Measurements from ENCODE around the gene OR6K6.
A peak's percentile ranks its signal among the peaks of the same experiment; 100 is the strongest.

Gene OR6K6

DNA sequence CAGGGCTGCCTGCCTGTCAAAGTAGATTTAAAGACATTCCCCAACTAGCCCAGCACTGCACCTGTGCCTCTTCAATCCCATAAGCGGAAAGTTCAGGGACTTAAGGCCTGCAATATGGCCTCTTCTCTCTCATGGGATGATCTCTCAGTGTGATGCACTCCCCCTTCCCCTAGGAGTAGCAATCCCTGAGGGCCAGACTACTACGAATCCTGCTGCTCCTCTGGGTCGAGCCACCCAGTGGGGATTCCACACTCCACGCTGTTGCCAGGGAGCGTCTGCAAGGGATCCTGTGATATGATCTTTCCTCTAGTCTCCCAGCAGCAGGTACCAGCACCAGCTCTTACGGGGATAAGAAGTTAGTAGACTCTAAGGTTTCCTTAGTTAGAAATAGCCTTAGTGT lies 39.7 kb downstream of the OR6K6 start:
- no peak for DNase-seq (ENCODE audit: low read depth)
- no peak overlapping the region for H3K4me3 ChIP-seq (ENCODE audit: low read depth, low read length)
- TF ChIP-seq, protein P1, sequence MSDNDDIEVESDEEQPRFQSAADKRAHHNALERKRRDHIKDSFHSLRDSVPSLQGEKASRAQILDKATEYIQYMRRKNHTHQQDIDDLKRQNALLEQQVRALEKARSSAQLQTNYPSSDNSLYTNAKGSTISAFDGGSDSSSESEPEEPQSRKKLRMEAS (IDR thresholded peaks at IDR 0.05; ENCODE audit: low read depth, low read length), result no peak
- no peak for TF ChIP-seq MYC (IDR thresholded peaks at IDR 0.05; ENCODE audit: low read depth, low read length)
- TF ChIP-seq POLR2A (IDR thresholded peaks at IDR 0.05; ENCODE audit: extremely low read depth, insufficient read length), result no peak
- TF ChIP-seq CTCF (IDR thresholded peaks at IDR 0.05; ENCODE audit: low read depth, low read length), result no peak

GRCh38 chr1:158798531-158798930 lies 44.0 kb downstream of the OR6K6 start:
- no peak for TF ChIP-seq MYC (IDR thresholded peaks at IDR 0.05; ENCODE audit: low read depth, low read length)
- H3K4me3 ChIP-seq (ENCODE audit: low read depth, low read length), result no peak overlapping the region
- DNase-seq (ENCODE audit: low read depth), result no peak

DNA sequence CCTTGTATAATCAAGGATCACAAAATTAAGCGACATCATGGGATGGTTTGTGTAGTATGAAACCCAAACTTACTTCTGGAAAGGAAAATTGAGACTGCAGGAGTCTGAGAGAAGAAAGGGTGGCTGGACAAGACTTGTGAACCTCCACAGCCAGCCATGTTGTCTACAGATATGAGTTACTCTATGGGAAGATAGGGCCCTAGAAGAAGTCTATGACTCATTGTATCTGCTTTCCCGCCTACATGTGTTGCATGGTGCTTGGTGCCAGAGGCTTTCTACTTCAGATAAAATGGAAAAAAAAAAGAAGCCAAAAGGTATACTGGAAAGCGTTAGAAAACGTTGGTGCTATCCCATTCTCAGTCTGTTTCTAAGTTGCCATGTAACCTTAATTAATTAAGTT lies 45.2 kb downstream of the OR6K6 start:
- no peak overlapping the region for H3K4me3 ChIP-seq (ENCODE audit: low read depth, low read length)
- no peak for TF ChIP-seq POLR2A (IDR thresholded peaks at IDR 0.05; ENCODE audit: extremely low read depth, insufficient read length)
- TF ChIP-seq MYC (IDR thresholded peaks at IDR 0.05; ENCODE audit: low read depth, low read length), result no peak
- TF ChIP-seq CTCF (IDR thresholded peaks at IDR 0.05; ENCODE audit: low read depth, low read length), result no peak
- TF ChIP-seq, protein P1 (IDR thresholded peaks at IDR 0.05; ENCODE audit: low read depth, low read length), result no peak
- peak; percentile 31 for DNase-seq (ENCODE audit: low read depth)

DNA sequence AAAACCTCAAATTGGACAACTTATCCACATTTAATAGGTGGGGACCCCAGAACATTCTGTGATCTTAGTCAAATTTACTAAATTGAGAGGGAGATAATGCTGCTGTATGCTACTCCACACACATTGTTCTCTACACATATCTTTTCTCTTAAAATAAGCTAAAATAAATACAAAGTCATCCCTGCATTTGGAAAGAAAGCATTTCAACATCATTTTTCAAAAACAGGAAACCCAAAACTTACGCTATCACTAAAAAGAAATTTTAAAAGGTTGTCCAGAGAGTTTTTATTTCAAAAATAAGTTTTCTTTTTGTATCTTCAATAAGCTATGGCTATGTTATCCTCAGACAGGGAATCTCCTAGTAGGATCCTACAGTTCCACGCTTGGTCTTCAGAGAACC lies 46.0 kb downstream of the OR6K6 start:
- TF ChIP-seq, protein P1 (IDR thresholded peaks at IDR 0.05; ENCODE audit: low read depth, low read length), result no peak
- TF ChIP-seq POLR2A (IDR thresholded peaks at IDR 0.05; ENCODE audit: extremely low read depth, insufficient read length) (no peak), MYC (IDR thresholded peaks at IDR 0.05; ENCODE audit: low read depth, low read length) (no peak), CTCF (IDR thresholded peaks at IDR 0.05; ENCODE audit: low read depth, low read length) (no peak)
- no peak for DNase-seq (ENCODE audit: low read depth)
- no peak overlapping the region for H3K4me3 ChIP-seq (ENCODE audit: low read depth, low read length)

DNA sequence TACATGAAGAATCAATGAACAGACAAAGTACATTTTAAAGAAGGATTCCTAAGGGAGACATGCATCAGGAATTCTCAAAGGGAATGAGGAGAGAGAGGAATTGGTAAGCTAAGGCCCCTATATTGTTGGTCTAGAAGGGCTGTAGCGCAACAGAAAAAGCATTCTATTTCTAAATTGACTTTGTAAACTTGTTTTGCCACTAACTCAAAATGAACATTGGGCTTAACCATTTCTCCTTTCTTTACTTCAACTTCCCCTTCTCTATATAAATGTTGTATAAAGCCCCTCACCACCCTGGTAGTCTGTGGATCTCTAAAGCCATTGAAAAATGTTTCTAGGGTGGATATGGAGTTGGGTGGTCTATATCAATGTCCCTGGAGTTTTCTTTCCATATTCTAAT lies 46.9 kb downstream of the OR6K6 start:
- TF ChIP-seq POLR2A (IDR thresholded peaks at IDR 0.05; ENCODE audit: extremely low read depth, insufficient read length) (no peak), CTCF (IDR thresholded peaks at IDR 0.05; ENCODE audit: low read depth, low read length) (no peak), MYC (IDR thresholded peaks at IDR 0.05; ENCODE audit: low read depth, low read length) (no peak)
- TF ChIP-seq, protein P1 (IDR thresholded peaks at IDR 0.05; ENCODE audit: low read depth, low read length), result no peak
- DNase-seq (ENCODE audit: low read depth), result peak; percentile 22
- no peak overlapping the region for H3K4me3 ChIP-seq (ENCODE audit: low read depth, low read length)

DNA sequence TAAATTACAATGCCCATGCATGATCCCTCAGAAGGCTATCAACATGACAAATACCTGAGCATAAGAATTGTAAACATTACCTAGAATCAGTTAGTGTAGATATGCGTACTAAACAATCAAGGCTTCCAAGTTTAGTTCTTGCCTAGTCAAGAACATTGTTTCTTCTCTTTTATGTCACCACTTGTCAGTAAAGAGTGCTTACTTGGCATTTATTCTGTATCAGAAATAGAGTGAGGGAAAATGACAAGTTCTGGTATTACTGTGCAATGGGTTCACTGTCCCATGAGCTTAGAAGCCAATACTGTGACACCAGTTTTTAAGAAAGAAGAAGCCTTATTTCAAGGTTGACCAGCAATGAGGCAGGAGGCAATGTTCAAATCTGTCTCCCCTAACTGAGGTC lies 49.2 kb downstream of the OR6K6 start:
- TF ChIP-seq CTCF (IDR thresholded peaks at IDR 0.05; ENCODE audit: low read depth, low read length) (no peak), POLR2A (IDR thresholded peaks at IDR 0.05; ENCODE audit: extremely low read depth, insufficient read length) (no peak), MYC (IDR thresholded peaks at IDR 0.05; ENCODE audit: low read depth, low read length) (no peak)
- TF ChIP-seq, protein P1 (IDR thresholded peaks at IDR 0.05; ENCODE audit: low read depth, low read length), result no peak
- DNase-seq (ENCODE audit: low read depth), result no peak
- H3K4me3 ChIP-seq (ENCODE audit: low read depth, low read length), result no peak overlapping the region

All from NB4 (cell line).